Measurements from ENCODE around the gene TMEM47.

DNA sequence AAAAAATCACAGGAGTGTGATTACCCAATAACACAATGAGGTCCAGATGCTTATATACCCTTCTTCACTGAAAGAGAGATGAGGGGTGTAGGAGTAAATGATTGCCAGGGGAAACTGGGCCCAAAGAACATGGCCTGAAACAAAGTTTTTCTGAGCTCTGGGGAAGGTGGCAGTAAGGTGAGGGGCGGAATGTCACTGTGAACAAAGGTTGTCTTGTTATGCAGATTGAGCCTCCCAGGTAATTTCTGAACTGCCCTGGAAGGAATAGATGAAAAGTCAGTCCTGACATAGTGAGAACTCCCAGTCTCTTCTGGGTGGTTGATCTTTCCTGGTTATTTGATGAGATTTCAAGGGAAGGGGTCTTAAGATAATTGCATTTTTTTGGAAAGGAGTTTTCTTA, 2.5 kb upstream of the TMEM47 start:
- TF ChIP-seq POLR2A (IDR thresholded peaks at IDR 0.05) (no peak), CTCF (IDR thresholded peaks at IDR 0.05 in 4 of 5, conservative IDR thresholded peaks at IDR 0.05 in 1 of 5) (no peak)

Measured in gastrocnemius medialis (tissue), 4 donors.